PFSK-1 (cell line): Measurements from ENCODE around the gene ATP6V0D1.

Source experiments
- FOXP2 ChIP-seq: optimal IDR thresholded peaks from 2 replicates; pipeline ENCODE3; 2011; ENCODE audit warnings: borderline replicate concordance, control low read depth, inconsistent platforms; ENCODE audit not compliant: insufficient read depth; ENCODE audit errors: extremely low read length, extremely low read depth
- POLR2AphosphoS5 ChIP-seq: IDR thresholded peaks from 2 replicates; pipeline ENCODE4 v1.6.1; 2012; ENCODE audit warnings: low read depth, mild to moderate bottlenecking, control low read depth, low read length, moderate library complexity
- SIN3A ChIP-seq: IDR thresholded peaks from 2 replicates; pipeline ENCODE4 v1.6.1; 2012; ENCODE audit warnings: mild to moderate bottlenecking, low read length, moderate library complexity, borderline replicate concordance; ENCODE audit not compliant: insufficient read depth
- TAF1 ChIP-seq: IDR thresholded peaks from 2 replicates; pipeline ENCODE4 v1.6.1; 2012; ENCODE audit warnings: low read length, control low read depth, borderline replicate concordance; ENCODE audit not compliant: insufficient read depth
- TF ChIP-seq, protein P1 (sequence below), 2 experiments: IDR thresholded peaks; 2 replicates each; pipeline versions ENCODE4 v1.6.1 to v1.8.0; 2011 to 2012; ENCODE audit warnings: low read depth in 2 of 2, low read length in 2 of 2, control low read depth in 1 of 2, inconsistent platforms in 1 of 2, mild to moderate bottlenecking in 1 of 2, moderate library complexity in 1 of 2; ENCODE audit not compliant: insufficient read depth in 1 of 2

- TF ChIP-seq POLR2AphosphoS5: no peak
- TF ChIP-seq FOXP2: no peak
- TF ChIP-seq TAF1: no peak
- TF ChIP-seq, protein P1, sequence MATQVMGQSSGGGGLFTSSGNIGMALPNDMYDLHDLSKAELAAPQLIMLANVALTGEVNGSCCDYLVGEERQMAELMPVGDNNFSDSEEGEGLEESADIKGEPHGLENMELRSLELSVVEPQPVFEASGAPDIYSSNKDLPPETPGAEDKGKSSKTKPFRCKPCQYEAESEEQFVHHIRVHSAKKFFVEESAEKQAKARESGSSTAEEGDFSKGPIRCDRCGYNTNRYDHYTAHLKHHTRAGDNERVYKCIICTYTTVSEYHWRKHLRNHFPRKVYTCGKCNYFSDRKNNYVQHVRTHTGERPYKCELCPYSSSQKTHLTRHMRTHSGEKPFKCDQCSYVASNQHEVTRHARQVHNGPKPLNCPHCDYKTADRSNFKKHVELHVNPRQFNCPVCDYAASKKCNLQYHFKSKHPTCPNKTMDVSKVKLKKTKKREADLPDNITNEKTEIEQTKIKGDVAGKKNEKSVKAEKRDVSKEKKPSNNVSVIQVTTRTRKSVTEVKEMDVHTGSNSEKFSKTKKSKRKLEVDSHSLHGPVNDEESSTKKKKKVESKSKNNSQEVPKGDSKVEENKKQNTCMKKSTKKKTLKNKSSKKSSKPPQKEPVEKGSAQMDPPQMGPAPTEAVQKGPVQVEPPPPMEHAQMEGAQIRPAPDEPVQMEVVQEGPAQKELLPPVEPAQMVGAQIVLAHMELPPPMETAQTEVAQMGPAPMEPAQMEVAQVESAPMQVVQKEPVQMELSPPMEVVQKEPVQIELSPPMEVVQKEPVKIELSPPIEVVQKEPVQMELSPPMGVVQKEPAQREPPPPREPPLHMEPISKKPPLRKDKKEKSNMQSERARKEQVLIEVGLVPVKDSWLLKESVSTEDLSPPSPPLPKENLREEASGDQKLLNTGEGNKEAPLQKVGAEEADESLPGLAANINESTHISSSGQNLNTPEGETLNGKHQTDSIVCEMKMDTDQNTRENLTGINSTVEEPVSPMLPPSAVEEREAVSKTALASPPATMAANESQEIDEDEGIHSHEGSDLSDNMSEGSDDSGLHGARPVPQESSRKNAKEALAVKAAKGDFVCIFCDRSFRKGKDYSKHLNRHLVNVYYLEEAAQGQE (IDR thresholded peaks at IDR 0.05; ENCODE audit: insufficient read depth in 1 of 2, low read depth in 2 of 2, low read length in 2 of 2): no peak
- no peak for TF ChIP-seq SIN3A
These were observed 59.9 kb downstream of the ATP6V0D1 start for GRCh38 chr16:67421030-67421429.
